HG03060 (cell line): ENCODE data around the gene LILRB3.
"Not testable (repeated sequence)": the region's sequence is repeated elsewhere in the genome, so short reads cannot be mapped to it uniquely, and the experiment has no call there.

ENCODE experiments used
- ATAC-seq: cut with Tn5 transposase; IDR thresholded peaks from one replicate; pipeline ENCODE4 v1.9.1; 2021; ENCODE audit warnings: low read depth, moderate number of reproducible peaks; ENCODE audit not compliant: unreplicated experiment

Gene LILRB3

GRCh38 chr19:54222474-54223276 is at the start of gene LILRB3:
Gene LILRB3 (minus strand): TSS chr19:54223007. CDS start chr19:54222976, 31 bp downstream.
- ATAC-seq = not testable (repeated sequence)

- not testable (repeated sequence) for ATAC-seq
Observed at GRCh38 chr19:54272181-54272580, 49.4 kb upstream of the LILRB3 start.

GRCh38 chr19:54271587-54271986 is 48.8 kb upstream of the LILRB3 start:
- ATAC-seq = not testable (repeated sequence)

- ATAC-seq = no peak
Observed at GRCh38 chr19:54271106-54271505, 48.3 kb upstream of the LILRB3 start.

GRCh38 chr19:54268936-54269335 is 46.1 kb upstream of the LILRB3 start:
- ATAC-seq = no peak

GRCh38 chr19:54266133-54266532 is 43.3 kb upstream of the LILRB3 start:
- no peak for ATAC-seq

- ATAC-seq = no peak
Observed at GRCh38 chr19:54262470-54262869, 39.7 kb upstream of the LILRB3 start.

GRCh38 chr19:54262066-54262465 is 39.3 kb upstream of the LILRB3 start:
- ATAC-seq = no peak

GRCh38 chr19:54257116-54257480 is 34.3 kb upstream of the LILRB3 start, which contains the start of gene LILRB5:
Gene LILRB5 (minus strand): TSS chr19:54257273. CDS start chr19:54257193, 80 bp downstream.
- no peak for ATAC-seq

GRCh38 chr19:54256250-54257115 is 33.7 kb upstream of the LILRB3 start:
- no peak for ATAC-seq

GRCh38 chr19:54255105-54255775 is 32.4 kb upstream of the LILRB3 start:
- ATAC-seq = no peak

- no peak for ATAC-seq
Observed at GRCh38 chr19:54254195-54254906, 31.5 kb upstream of the LILRB3 start.

- no peak for ATAC-seq
Observed at GRCh38 chr19:54253331-54254194, 30.8 kb upstream of the LILRB3 start.

GRCh38 chr19:54252845-54253244 is 30.0 kb upstream of the LILRB3 start:
- ATAC-seq = no peak

- no peak for ATAC-seq
Observed at GRCh38 chr19:54252243-54252642, 29.4 kb upstream of the LILRB3 start.

- ATAC-seq = no peak
Observed at GRCh38 chr19:54248016-54248601, 25.3 kb upstream of the LILRB3 start.

GRCh38 chr19:54247106-54247930 is 24.5 kb upstream of the LILRB3 start:
- ATAC-seq = no peak

GRCh38 chr19:54245936-54246335 is 23.1 kb upstream of the LILRB3 start:
- no peak for ATAC-seq
